GM18519 (cell line): ENCODE results near the gene SYNGR2.

Source experiments
- ATAC-seq: cut with Tn5 transposase; IDR thresholded peaks from one replicate; pipeline ENCODE4 v1.9.1; 2021; ENCODE audit warnings: mild to moderate bottlenecking, moderate library complexity; ENCODE audit not compliant: unreplicated experiment, low FRiP score

The SYNGR2 gene

GRCh38 chr17:78142119-78142861 lies 26.1 kb upstream of the SYNGR2 start:
- ATAC-seq: no peak

DNA sequence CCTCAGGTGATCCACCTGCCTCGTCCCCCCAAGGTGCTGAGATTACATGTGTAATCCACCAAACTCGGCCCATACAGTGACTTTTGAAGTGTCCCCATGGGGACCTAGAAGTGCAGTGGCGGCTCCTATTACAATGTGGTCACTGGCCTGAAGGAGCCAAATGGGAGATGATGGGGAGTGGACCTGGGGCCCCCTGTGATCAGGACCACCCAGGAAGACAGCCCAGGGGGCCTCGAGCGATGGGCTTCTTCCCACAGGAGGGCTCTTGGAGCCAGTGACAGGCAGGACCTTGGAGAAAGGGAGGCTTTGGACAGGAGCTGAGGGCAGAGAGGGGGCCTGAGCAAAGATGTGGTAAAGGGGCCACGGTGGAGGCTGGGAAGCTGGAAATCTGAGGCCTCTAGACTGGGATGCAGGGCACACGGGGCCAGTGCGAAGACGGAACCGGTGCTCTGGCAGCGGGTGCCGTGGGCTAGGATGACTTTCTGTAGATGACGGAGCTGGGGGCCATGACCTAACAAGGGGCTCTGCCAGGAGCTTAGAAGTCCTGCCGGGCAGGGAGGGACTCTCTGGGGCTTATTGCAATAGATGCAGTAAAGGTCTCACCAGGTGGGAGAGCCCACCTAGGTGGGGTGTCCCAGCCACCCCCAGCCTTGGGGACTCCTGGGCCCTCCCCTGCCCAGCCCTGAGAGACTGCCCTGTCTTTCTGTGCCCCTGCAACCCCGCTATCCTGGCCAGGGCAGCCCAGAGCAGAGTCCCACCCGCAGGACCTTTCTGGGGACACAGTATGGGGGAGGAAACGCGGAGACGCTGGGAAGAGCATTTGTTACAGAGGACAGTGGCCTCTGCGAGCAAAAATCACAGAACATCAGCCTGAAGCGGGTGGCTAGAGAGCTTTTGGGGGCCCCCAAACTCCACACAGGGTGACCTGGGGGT lies 24.9 kb upstream of the SYNGR2 start:
- ATAC-seq: no peak

DNA sequence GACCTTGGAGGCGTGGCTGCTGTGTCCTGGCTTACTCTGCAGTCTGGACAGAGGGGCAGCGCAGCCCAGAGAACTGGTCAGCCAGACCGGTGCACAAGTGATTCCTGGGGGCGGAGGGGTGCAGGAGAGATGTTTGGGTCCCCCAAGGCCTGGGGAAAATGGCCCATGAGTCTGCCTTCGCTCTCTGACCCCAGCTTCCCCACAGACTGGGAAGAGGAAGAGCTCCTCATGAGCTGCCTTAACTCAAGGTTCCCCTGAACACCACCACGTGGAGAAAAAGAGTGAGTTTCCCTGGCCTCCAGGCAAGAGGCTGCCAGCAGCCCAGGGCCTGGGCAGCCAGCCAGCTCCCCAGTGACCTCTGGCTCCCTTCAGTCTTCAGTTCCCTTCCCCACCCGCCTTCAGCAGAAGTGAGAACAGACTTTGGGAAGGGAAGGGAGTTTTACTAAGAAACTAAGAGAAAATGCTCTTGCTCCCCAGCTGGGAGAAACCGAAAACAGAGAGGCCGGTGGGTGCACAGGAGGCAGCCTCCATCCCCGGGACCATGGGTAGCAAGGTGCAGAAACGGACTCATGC lies 24.1 kb upstream of the SYNGR2 start:
- ATAC-seq: no peak

DNA sequence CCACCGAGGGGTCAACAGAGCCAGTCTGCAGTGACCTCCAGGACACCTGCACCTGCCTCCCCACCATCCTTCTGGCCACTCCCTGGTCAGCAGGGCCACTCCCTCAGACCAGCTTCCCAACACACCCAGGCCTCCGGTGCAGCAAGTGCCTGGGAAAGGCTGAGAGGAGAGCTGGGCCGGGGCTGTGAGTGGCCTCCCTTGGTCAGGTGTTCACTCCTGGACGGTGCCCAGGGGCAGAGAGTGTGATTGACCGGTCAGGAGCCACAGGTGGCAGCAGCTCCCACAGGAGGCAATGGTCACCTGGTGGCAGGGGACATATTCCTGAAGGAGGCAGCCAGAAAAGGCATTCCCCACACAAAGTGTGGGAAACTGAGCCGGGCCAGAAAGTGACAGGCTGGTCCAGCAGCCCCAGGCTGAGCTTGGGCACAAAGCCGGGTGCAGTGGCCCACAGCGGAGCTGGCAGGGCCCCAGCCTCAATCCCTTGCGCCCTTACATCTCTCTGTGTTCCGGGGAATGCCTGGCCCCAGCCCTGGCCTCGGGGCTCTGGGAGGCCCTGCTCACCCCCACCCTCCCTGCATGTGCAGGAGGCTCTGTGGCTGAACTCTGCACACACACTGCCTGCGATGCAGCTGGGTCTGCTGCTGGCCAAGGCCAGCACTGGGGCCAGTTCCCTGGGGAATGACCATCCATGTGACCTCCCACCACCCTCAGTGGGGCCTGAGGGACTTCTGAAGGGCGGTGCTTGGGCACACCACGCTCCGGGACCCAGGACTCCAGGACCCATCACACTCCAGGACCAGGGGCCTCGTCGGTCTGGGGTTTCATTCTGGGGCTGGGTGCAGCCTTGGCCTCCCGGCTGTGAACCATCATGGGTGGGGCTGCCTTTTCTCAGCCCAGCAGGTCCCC lies 23.4 kb upstream of the SYNGR2 start:
- no peak for ATAC-seq

DNA sequence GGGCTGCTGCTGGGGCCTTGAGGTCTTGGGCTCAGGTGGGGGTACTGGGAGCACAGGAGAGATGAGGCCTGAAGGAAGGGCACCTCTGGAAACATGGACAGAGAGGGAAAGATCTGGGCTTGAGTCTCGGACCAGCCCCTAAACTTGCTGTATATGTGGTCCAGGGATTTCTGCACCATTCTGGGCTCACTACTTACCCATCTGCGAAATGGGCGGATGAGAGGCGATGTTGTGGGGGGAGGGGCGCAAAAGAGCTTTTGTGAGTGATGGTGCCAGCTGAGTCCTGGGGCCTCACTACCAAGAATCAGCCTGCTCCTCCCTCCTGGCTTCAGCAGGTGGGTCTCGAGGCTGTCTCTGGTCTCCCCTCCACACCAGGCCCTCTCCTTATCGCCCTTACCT lies 21.9 kb upstream of the SYNGR2 start:
- no peak for ATAC-seq

DNA sequence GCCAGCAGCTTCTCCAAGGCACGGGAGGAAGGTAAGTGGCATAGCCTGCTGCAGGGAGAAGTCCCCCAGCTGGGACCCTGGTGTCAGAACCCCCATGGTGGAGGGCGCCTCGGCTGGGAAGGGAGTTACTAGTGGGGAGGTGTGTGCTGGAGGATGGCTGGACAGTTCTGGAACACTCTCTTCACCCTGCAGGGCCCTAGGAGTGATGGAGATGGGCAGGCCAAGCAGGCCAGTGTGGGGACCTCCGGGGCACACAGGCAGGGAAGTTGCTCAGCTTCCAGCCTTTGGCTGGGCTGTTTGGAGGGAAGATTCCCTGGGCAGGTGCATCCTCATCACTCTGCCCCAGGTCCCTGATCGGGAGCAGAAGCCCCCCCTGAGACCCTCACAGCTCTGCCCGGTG lies 21.5 kb upstream of the SYNGR2 start:
- no peak for ATAC-seq

DNA sequence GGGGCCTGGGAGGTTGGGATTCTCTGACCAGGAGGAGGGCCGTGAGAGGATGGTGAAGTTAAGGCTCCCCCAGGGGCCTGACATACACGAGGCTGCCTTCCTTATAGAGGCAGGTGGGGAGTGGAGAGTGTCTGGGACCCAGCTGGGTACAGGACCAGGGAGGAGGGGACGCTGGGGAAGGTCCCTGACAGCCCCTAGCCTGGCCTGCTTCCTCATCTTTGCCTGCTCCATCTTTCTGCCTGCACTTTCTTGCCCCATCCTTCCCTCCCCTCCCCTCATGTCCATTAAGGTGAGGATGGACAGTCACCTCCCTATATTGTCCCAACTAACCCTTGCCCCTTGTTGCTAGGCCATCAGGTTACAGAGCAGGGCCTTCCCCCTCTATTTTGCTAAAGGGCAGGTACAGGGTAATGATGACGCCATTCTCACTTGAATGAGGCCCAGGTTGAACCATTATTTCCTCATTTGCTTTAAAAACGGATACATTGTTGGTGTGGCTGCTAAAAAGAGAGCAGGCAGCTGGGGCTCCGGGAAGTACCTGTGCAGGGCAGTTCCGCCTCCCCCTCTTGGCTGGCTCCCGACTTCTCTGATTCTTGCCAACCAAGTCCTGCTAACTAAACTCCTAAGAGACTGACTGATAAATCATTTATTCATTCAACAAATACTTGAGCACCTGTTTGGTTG lies 20.9 kb upstream of the SYNGR2 start:
- no peak for ATAC-seq

DNA sequence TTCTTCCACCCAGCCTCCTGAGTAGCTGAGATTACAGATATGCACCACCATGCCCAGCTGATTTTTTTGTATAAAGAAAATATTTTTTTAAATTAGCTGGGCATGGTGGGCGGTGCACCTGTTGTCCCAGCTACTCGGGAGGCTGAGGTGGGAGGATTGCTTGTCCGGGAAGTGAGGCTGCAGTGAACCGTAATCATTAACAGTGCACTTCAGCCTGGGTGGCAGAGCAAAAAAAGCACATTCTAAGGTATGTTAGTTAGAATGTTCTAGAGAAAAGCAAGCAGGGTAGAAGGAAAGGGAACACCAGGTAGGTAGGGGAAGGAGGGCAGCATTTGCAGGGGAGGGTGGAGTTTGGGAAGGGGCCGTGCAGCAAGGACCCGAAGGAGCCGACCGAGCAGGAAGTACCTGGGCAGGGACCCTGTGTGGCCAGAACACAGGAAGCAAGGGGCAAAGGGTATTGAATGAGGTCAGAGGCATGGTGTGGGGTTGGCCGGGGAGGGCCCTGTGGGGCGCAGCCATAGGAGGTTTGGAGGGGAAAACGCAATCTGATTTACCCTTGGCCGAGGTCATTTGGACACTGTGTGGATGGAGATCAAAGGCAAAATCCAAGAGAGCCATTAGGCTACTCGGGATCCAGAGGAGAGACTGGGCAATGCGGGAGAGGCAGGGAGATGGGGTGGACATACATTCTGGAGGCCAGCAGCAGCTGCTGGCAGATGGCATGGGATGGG lies 19.9 kb upstream of the SYNGR2 start:
- no peak for ATAC-seq

- ATAC-seq: no peak
These were observed 16.8 kb upstream of the SYNGR2 start for GRCh38 chr17:78151514-78152008.

- peak; percentile 42 for ATAC-seq
These were observed 13.2 kb upstream of the SYNGR2 start for GRCh38 chr17:78154903-78155811.

DNA sequence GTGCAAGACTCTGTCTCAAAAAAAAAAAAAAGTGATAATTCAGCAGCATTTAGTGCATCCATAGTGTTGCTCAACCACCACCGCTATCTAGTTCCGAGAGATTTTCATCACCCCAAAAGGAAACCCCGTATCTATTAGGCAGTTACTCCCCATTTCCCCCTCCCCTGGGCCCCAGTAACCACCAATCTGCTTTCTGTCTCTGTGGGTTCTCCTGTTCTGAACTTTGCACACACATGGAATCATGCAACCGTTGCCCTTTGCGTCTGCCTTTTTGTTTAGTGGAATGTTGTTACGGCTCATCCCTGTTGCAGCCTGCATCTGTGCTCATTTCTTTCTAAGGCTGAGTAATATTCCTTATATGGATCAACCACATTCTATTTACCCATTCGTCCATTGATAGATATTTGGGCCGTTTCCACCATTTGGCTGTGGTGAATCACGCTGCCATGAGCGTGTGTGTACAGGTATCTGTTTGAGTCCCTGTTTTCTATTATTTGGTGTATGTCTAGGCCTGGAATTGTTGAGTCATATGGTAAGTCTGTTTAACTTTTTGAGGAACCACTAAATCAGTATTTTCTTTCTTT lies 8.7 kb upstream of the SYNGR2 start:
- ATAC-seq: no peak

DNA sequence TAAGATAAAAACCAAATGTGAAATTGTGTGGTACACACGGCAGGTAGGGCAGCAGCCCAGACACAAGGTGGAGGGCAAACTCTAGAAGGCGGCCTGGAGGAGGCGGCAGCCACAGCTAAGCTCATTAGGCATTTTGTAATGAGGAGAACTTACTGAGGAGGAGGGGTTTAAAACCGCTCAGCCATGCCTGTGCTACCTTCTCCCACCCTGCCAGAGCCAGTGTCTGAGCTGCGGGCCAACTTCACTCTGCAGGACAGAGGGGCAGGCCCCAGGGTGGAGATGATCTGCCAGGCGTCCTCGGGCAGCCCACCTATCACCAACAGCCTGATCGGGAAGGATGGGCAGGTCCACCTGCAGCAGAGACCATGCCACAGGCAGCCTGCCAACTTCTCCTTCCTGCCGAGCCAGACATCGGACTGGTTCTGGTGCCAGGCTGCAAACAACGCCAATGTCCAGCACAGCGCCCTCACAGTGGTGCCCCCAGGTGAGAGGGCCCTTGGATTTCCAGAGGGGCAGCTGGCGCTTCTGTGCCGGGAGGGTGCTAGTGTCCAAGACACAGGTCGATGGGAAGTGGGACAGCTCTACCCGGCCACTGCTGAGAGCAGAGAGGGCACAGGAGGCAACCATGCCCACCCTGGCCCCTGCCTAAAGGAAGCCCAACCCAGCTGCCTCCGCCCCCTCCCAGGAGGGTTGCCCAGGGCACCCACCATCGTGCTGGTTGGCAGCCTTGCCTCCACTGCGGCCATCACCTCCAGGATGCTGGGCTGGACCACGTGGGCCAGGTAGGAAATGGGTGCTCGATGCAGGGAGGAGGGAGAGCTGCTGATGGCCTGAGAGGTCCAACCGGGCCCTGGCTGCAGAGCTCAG lies 4.3 kb upstream of the SYNGR2 start:
- ATAC-seq: no peak

DNA sequence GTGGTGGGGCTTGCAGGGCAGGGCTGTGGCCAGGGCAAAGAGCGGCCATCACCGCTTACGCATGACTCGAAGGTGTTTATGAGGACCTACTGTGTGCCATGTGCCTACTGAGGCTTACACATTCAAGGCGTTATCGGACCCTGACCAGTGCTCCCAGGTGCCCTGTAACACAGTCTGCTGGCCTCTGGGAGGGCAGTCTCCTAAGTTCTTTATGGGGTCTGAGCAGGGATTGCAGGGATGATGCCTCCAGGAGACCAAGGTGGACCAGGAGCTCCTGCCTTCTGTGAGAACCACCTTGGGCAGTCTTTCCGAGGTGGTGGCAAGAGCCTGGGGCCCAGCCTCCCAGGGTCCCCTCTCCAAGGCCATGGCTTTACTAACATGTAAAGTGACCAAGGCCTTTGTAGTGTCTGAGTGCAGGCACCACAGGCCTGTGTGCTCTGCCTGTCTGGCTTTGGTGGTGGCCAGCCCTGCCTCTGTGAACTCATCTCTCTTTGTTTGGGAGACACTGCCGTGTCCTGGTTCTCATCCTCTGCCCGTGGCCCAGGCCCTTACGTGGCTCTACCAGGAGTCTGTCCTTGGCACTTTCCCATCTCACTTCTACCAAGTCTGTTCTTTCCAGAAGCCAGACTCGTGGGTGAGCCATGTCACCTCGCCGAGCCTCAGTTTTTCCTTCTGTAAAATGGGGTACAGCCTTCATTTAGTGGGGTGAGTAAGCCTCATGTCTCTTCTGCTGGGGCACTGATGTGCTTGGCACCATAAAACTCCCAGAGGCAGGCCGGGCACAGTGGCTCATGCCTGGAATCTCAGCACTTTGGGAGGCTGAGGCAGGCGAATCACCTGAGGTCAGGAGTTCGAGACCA lies 3.4 kb upstream of the SYNGR2 start:
- ATAC-seq: no peak

GRCh38 chr17:78166416-78166815 lies 2.0 kb upstream of the SYNGR2 start:
- ATAC-seq: no peak

GRCh38 chr17:78168903-78169793 lies 767 bp downstream of the SYNGR2 start:
- ATAC-seq: peak; percentile 4
